HCT116 (cell line): ENCODE results near the gene MPPED1. TPM values are rescaled to one million over a fixed set of nuclear protein-coding genes. Genes with fewer than 3 reads are reported as not detected.

Experiments used
- ATAC-seq: fragments of 200-7000 bp; cut with Tn5 transposase; 2 replicates; pipeline ENCODE4 v1.9.1; 2020; ENCODE audit warnings: mild to moderate bottlenecking, moderate library complexity
- BruUV-seq: library from RNA; stranded (reverse); fragments of 400-500 nt; replicated peaks from 2 replicates; lab custom pipeline; 2021; lab: Mats Ljungman, UMichigan
- CTCF ChIA-PET: fragments of 300-600 bp; sonication (Branson Sonifier 250); formaldehyde crosslinking; loops from one replicate; lab custom pipeline; 2021; ENCODE audit warnings: antibody characterized with exemption; lab: Charles Lee
- POLR2A ChIA-PET: fragments of 300-600, 350-600 bp; sonication (Branson Sonifier 250); formaldehyde crosslinking; loops from one replicate; lab custom pipeline; 2021; ENCODE audit warnings: antibody characterized with exemption; lab: Charles Lee
- RAD21 ChIA-PET, 2 experiments: fragments of 300-600 bp; sonication (Branson Sonifier 250); formaldehyde crosslinking; loops; one replicate each; lab custom pipeline; 2023; ENCODE audit warnings: low total read pairs in 2 of 2; ENCODE audit not compliant: uncharacterized antibody in 2 of 2, unreplicated experiment in 2 of 2, low non-redundant PET in 1 of 2; lab: Charles Lee
- DNase-seq: peaks from one replicate; pipeline ENCODE4 v3.0.0-alpha.2; 2010; ENCODE audit warnings: low read depth, low spot score
- H2AFZ ChIP-seq: fragments of 200-600 bp; shearing (Covaris generic), sonication (generic); 2 replicates; pipeline ENCODE4 v1.6.1; 2017; ENCODE audit warnings: low read depth, mixed run types, mixed read lengths, antibody characterized with exemption, low read length; ENCODE audit not compliant: poor library complexity, severe bottlenecking
- H3K27ac ChIP-seq: 2 replicates; pipeline ENCODE4 v1.5.1; 2012; ENCODE audit warnings: low read depth, low read length
- H3K27me3 ChIP-seq: fragments of 200-600 bp; sonication (generic); 2 replicates; pipeline ENCODE4 v1.6.1; 2016; ENCODE audit warnings: mixed run types, low read length, mixed read lengths; ENCODE audit not compliant: insufficient read depth
- H3K36me3 ChIP-seq, 2 experiments: fragments of 200-500 bp in 1 of 2; fragments of 200-600 bp in 1 of 2; sonication (Bioruptor generic) in 1 of 2; sonication (generic) in 1 of 2; 2 replicates each; pipeline versions ENCODE4 v1.5.1 to v1.6.1; 2014 to 2016; ENCODE audit warnings: low read length in 2 of 2, inconsistent platforms in 1 of 2, mixed read lengths in 1 of 2, mixed run types in 1 of 2; ENCODE audit not compliant: insufficient read depth in 2 of 2, control insufficient read depth in 1 of 2
- H3K4me1 ChIP-seq, 2 experiments: fragments of 200-600 bp in 1 of 2; sonication (generic) in 1 of 2; 2 replicates each; pipeline versions ENCODE4 v1.5.1 to v1.6.1; 2012 to 2017; ENCODE audit warnings: low read length in 2 of 2, inconsistent platforms in 1 of 2, mild to moderate bottlenecking in 1 of 2, mixed read lengths in 1 of 2, mixed run types in 1 of 2, moderate library complexity in 1 of 2; ENCODE audit not compliant: insufficient read depth in 2 of 2, control insufficient read depth in 1 of 2
- H3K4me2 ChIP-seq: fragments of 200-600 bp; sonication (generic); 2 replicates; pipeline ENCODE4 v1.6.1; 2017; ENCODE audit warnings: mixed run types, low read length, mixed read lengths
- H3K4me3 ChIP-seq, 2 experiments: fragments of 200-600 bp in 1 of 2; sonication (generic) in 1 of 2; replicated peaks in 1 of 2; 2 replicates each; pipeline ENCODE4 v1.5.1; 2011 to 2016; ENCODE audit warnings: low read length in 2 of 2, control low read depth in 1 of 2, low read depth in 1 of 2, mild to moderate bottlenecking in 1 of 2, mixed read lengths in 1 of 2, mixed run types in 1 of 2
- H3K79me2 ChIP-seq: fragments of 200-600 bp; sonication (generic); 2 replicates; pipeline ENCODE4 v1.6.1; 2017; ENCODE audit warnings: mild to moderate bottlenecking, mixed run types, low read length, moderate library complexity, mixed read lengths; ENCODE audit not compliant: insufficient read depth
- H3K9ac ChIP-seq: fragments of 200-600 bp; sonication (generic); 2 replicates; pipeline ENCODE4 v1.6.1; 2016; ENCODE audit warnings: low read length, mixed read lengths
- H3K9me2 ChIP-seq: fragments of 200-600 bp; sonication (generic), shearing (Covaris generic); 2 replicates; pipeline ENCODE4 v1.6.1; 2017; ENCODE audit warnings: mixed run types, mild to moderate bottlenecking, moderate library complexity; ENCODE audit not compliant: insufficient read depth
- H3K9me3 ChIP-seq, 2 experiments: fragments of 200-500 bp in 1 of 2; fragments of 200-600 bp in 1 of 2; sonication (Bioruptor generic) in 1 of 2; sonication (generic) in 1 of 2; 2 replicates each; pipeline ENCODE4 v1.6.1; 2014 to 2017; ENCODE audit warnings: low read length in 2 of 2, mixed read lengths in 2 of 2, inconsistent platforms in 1 of 2, low read depth in 1 of 2, mild to moderate bottlenecking in 1 of 2, mixed run types in 1 of 2, moderate library complexity in 1 of 2; ENCODE audit not compliant: control insufficient read depth in 1 of 2, insufficient read depth in 1 of 2
- H4K20me1 ChIP-seq: fragments of 200-600 bp; sonication (generic), shearing (Covaris generic); 2 replicates; pipeline ENCODE4 v1.6.1; 2017; ENCODE audit warnings: mixed run types, mild to moderate bottlenecking, moderate library complexity; ENCODE audit not compliant: insufficient read depth
- CBX3 ChIP-seq: IDR thresholded peaks from 2 replicates; pipeline ENCODE4 v1.6.1; 2012; ENCODE audit warnings: low read depth
- CEBPB ChIP-seq: IDR thresholded peaks from 2 replicates; pipeline ENCODE4 v1.6.1; 2012; ENCODE audit warnings: low read depth
- CTCF ChIP-seq, 3 experiments: fragments of 200-600 bp in 1 of 3; sonication (generic) in 1 of 3; IDR thresholded peaks in 2 of 3; conservative IDR thresholded peaks in 1 of 3; 2 replicates each; pipeline ENCODE4 v1.5.1; 2012 to 2017; ENCODE audit warnings: low read depth in 2 of 3, low read length in 2 of 3, antibody characterized with exemption in 1 of 3, borderline replicate concordance in 1 of 3, control low read depth in 1 of 3, mild to moderate bottlenecking in 1 of 3, mixed read lengths in 1 of 3, mixed run types in 1 of 3, moderate library complexity in 1 of 3; ENCODE audit not compliant: insufficient read depth in 1 of 3
- ELF1 ChIP-seq: IDR thresholded peaks from 2 replicates; pipeline ENCODE4 v1.6.1; 2012; ENCODE audit warnings: low read depth, borderline replicate concordance
- EZH2phosphoT487 ChIP-seq: fragments of 200-600 bp; IDR thresholded peaks from 2 replicates; pipeline ENCODE4 v1.6.1; 2018; ENCODE audit warnings: antibody characterized with exemption, borderline replicate concordance
- FOSL1 ChIP-seq: IDR thresholded peaks from 2 replicates; pipeline ENCODE4 v1.6.1; 2012; ENCODE audit warnings: low read depth
- JUND ChIP-seq: IDR thresholded peaks from 2 replicates; pipeline ENCODE4 v1.6.1; 2012
- POLR2A ChIP-seq: IDR thresholded peaks from 2 replicates; pipeline ENCODE4 v1.7.0; 2011; ENCODE audit warnings: borderline replicate concordance; ENCODE audit not compliant: insufficient read depth, insufficient read length; ENCODE audit errors: extremely low read depth
- POLR2AphosphoS5 ChIP-seq: IDR thresholded peaks from 2 replicates; pipeline ENCODE4 v1.6.1; 2011; ENCODE audit warnings: mild to moderate bottlenecking, low read depth, low read length, moderate library complexity
- RAD21 ChIP-seq: IDR thresholded peaks from 2 replicates; pipeline ENCODE4 v1.6.1; 2012; ENCODE audit warnings: low read depth, mild to moderate bottlenecking
- REST ChIP-seq: IDR thresholded peaks from 2 replicates; pipeline ENCODE4 v1.6.1; 2012; ENCODE audit warnings: low read depth
- SIN3A ChIP-seq: IDR thresholded peaks from 2 replicates; pipeline ENCODE4 v1.6.1; 2012; ENCODE audit warnings: low read depth
- SP1 ChIP-seq: IDR thresholded peaks from 2 replicates; pipeline ENCODE4 v1.6.1; 2012; ENCODE audit warnings: low read depth
- SRF ChIP-seq: IDR thresholded peaks from 2 replicates; pipeline ENCODE4 v1.6.1; 2012; ENCODE audit warnings: low read depth
- TCF7L2 ChIP-seq: IDR thresholded peaks from 2 replicates; pipeline ENCODE4 v1.7.0; 2011; ENCODE audit warnings: borderline replicate concordance, inconsistent platforms; ENCODE audit not compliant: insufficient read depth, insufficient read length; ENCODE audit errors: extremely low read depth
- YY1 ChIP-seq: IDR thresholded peaks from 2 replicates; pipeline ENCODE4 v1.6.1; 2011; ENCODE audit warnings: low read length, low read depth, moderate library complexity, mild to moderate bottlenecking; ENCODE audit not compliant: insufficient replicate concordance; ENCODE audit errors: extremely low read depth
- ZBTB33 ChIP-seq: IDR thresholded peaks from 2 replicates; pipeline ENCODE4 v1.6.1; 2011; ENCODE audit warnings: mild to moderate bottlenecking, low read length, moderate library complexity; ENCODE audit not compliant: insufficient replicate concordance; ENCODE audit errors: extremely low read depth
- ZFX ChIP-seq: fragments of 450-650 bp; IDR thresholded peaks from 2 replicates; pipeline ENCODE4 v1.6.1; 2017
- ZNF274 ChIP-seq: fragments of 200-500 bp; sonication (Bioruptor generic); IDR thresholded peaks from 2 replicates; pipeline ENCODE4 v1.6.1; 2014; ENCODE audit warnings: mild to moderate bottlenecking, low read depth, low read length, inconsistent platforms
- intact Hi-C: fragments of 100-400 bp; cut with micrococcal nuclease; formaldehyde crosslinking; loops from 2 replicates; pipeline ENCODE4 v1.10.0; 2022
- total RNA-seq: library from RNA; stranded (reverse); gene quantifications from one replicate; pipeline ENCODE4 v1.2.1, GENCODE V29; 2021; ENCODE audit not compliant: unreplicated experiment
- TF ChIP-seq, protein P1 (sequence below): IDR thresholded peaks from 2 replicates; pipeline ENCODE4 v1.6.1; 2012

The MPPED1 gene
- total RNA-seq, 1 experiment from 2014 or later = not detected

- Histone ChIP-seq H3K27me3 (peaks cover 17% of the 10 kb centered on the region), H3K27ac (no peak overlapping the region), H3K9me3 (no peaks in the 10 kb centered on the region), H3K4me3 (no peak overlapping the region), H3K36me3 (no peaks in the 10 kb centered on the region), H3K9ac (no peak overlapping the region), H3K4me2 (no peak overlapping the region), H2AFZ (no peak overlapping the region), H3K79me2 (no peaks in the 10 kb centered on the region), H3K9me2 (no peaks in the 10 kb centered on the region), H3K4me1 (no peaks in the 10 kb centered on the region), H4K20me1 (no peaks in the 10 kb centered on the region)
- no peak for DNase-seq
- no peak for ATAC-seq
- BruUV-seq = no TSS peak
- ChIA-PET POLR2A (no interaction called here), CTCF (no interaction called here), RAD21 (no interaction called here)
- intact Hi-C loops = no loop called here
- TF ChIP-seq POLR2AphosphoS5 (no peak), SRF (no peak), CEBPB (no peak), SP1 (no peak), POLR2A (no peak), RAD21 (no peak), SIN3A (no peak), ELF1 (no peak), ZFX (no peak), JUND (no peak), CTCF (IDR thresholded peaks at IDR 0.05 in 2 of 3, conservative IDR thresholded peaks at IDR 0.05 in 1 of 3; ENCODE audit: borderline replicate concordance in 1 of 3, insufficient read depth in 1 of 3, low read depth in 2 of 3, low read length in 2 of 3) (no peak), YY1 (no peak), TCF7L2 (no peak), FOSL1 (no peak), EZH2phosphoT487 (no peak), ZNF274 (no peak), CBX3 (no peak), REST (no peak), ZBTB33 (no peak)
- TF ChIP-seq, protein P1, sequence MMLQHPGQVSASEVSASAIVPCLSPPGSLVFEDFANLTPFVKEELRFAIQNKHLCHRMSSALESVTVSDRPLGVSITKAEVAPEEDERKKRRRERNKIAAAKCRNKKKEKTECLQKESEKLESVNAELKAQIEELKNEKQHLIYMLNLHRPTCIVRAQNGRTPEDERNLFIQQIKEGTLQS = no peak
Measured at GRCh38 chr22:43488937-43489336, 77.1 kb downstream of the MPPED1 start.
